Activated CD4-positive, alpha-beta T cell treated with anti-CD3 and anti-CD28 coated beads, Interleukin-2, amount 10 ng/mL, durations not matched to agents 7 days and 5 days (primary cell): Measurements from ENCODE around the gene TMA7. TPM values are rescaled to one million over a fixed set of nuclear protein-coding genes. Genes with fewer than 3 reads are reported as not detected.
"Not testable (repeated sequence)": the region's sequence is repeated elsewhere in the genome, so short reads cannot be mapped to it uniquely, and the experiment has no call there.

Source experiments
- CTCF ChIA-PET: fragments of 350-600 bp; sonication (Branson Sonifier 250); formaldehyde crosslinking; loops from one replicate; lab custom pipeline; 2021; ENCODE audit warnings: antibody characterized with exemption; lab: Charles Lee
- POLR2A ChIA-PET: fragments of 350-600 bp; sonication (Branson Sonifier 250); formaldehyde crosslinking; loops from one replicate; lab custom pipeline; 2021; ENCODE audit warnings: antibody characterized with exemption; lab: Charles Lee
- DNase-seq: peaks from one replicate; pipeline ENCODE4 v3.0.0-alpha.2; 2020
- H3K27ac Mint-ChIP-seq: one replicate; pipeline ENCODE4 v1.8.0; 2021; ENCODE audit warnings: mild to moderate bottlenecking, moderate library complexity, mixed read lengths
- H3K27me3 Mint-ChIP-seq: one replicate; pipeline ENCODE4 v1.8.0; 2021; ENCODE audit warnings: mixed read lengths
- H3K36me3 Mint-ChIP-seq: one replicate; pipeline ENCODE4 v1.8.0; 2021; ENCODE audit warnings: low read depth, mixed read lengths
- H3K4me1 Mint-ChIP-seq: one replicate; pipeline ENCODE4 v1.8.0; 2021; ENCODE audit warnings: mixed read lengths
- H3K4me3 Mint-ChIP-seq: one replicate; pipeline ENCODE4 v1.8.0; 2021; ENCODE audit warnings: mild to moderate bottlenecking, moderate library complexity, mixed read lengths
- H3K9me3 Mint-ChIP-seq: one replicate; pipeline ENCODE4 v1.8.0; 2021; ENCODE audit warnings: mixed read lengths
- total RNA-seq, 2 experiments: library from RNA; stranded (reverse); gene quantifications; one replicate each; pipeline ENCODE4 v1.2.3, GENCODE V29; 2021

TMA7 gene
- total RNA-seq, 2 experiments from 2014 or later: 285 to 290 TPM

DNA sequence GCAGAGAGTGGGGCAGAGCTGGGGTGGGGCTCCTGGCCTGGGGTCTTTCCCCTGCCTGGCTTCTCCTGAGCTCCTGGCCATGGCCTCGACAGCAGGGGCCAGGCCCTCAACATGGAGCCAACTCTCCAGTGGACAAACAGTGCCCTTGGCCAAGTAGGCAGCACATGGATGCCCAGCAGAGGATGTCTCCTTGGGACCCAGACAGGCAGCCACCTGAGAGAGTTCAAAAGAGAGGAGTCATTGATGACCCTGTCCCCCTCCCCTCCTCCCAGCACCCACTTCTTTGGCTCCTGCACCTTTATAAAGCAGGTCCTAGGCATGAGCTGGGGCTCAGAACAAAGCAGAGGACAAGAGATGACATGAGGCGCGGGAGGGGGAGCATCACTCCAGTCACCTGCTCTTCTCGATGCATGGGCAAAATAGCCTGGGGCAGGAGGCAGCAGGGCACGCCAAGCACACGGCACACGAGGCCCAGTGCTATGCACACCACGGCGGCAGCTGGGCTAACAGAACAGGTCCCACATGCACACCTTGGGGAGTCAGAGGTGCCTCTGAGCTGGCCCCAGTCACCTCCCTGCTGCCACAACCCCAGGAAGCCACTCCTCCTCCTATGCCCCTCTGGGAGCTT lies 36.5 kb downstream of the TMA7 start:
- CTCF ChIA-PET: interaction anchor here (1.0 to 2.4 kb wide), 2 partner anchors 41 to 73 kb away, joined by 3 to 8 read pairs; no protein-coding TSS in a partner anchor
- H3K27ac Mint-ChIP-seq: peak overlapping the region; percentile 46

DNA sequence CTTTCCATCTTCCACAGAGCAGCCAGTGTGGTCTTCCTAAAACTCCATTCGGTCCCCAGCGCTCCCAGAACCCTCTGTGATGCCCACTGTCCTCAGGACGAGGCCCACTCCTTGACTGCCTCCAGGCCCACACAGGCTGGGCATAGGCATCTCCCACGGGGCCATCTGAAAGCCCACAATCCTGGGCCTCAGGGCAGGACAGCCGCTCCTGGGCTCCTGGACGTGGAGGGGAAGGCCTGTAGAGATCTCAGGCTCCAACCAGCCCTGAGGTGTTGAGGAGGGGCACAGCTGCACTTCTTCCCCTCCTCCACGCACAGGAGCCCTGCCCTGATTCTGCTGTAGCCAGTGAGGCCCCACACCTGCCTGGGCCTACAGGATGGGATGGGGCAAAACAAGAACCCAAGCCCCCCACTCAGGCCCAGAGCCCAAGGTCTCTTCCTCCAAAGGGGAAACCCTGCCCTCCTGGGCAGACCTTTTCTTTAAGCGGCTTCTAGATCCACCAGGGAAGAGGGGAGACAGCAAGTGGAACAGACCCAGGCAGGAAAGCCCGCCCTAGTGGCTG lies 38.0 kb downstream of the TMA7 start:
- H3K9me3 Mint-ChIP-seq: no peaks in the 10 kb centered on the region

More for the DNA sequence above, 36.5 kb downstream of the TMA7 start:
- Mint-ChIP-seq H3K4me1 (peaks cover 70% of the 10 kb centered on the region), H3K4me3 (no peak overlapping the region), H3K36me3 (peaks cover 40% of the 10 kb centered on the region), H3K27me3 (no peaks in the 10 kb centered on the region), H3K9me3 (no peaks in the 10 kb centered on the region)
- POLR2A ChIA-PET: no interaction called here
- no peak for DNase-seq

DNA sequence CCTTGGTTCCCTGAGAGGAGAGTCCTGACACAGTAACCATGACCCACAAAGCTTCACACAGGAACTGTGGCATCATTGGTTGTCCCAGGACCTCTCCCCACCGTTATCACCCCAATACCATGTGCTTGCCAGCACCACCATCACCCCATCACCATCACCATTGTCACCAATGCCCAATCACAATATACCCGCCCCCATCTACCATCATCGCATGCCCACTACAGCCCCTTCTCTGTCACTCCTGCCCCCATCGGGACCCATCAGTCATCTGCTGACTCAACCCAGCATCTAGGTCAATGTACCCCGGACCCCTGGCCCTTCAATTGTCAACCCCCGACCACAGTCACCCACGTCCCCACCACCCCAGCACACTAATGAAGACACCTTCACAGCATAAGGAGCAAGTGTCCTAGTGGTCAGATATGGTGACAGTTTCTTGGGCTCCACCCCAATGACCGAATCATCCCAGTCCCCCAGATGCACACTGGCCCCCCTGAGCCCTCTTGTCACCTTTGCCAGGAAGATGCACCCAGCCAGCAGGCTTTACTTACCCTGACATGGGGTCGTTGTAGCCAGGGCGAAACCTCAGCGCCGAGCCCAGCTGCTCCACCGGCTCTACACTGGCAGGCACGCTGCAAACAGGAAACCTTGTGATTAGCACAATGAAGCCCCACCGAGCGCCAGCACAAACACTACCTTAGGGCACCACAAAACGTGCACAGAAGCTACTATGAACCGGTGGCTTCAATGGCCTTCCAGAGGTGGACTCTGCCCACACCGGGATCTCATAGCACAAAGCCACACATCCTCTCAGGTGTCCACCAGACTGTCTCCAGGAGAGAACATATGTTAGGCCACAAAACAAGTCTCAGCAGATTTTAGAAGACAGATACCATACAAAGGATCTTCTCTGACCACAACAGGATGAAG lies 38.8 kb downstream of the TMA7 start:
- peaks cover 63% of the 10 kb centered on the region for H3K4me1 Mint-ChIP-seq
- H3K4me3 Mint-ChIP-seq: peak overlapping the region; percentile 89
- H3K27ac Mint-ChIP-seq: peak overlapping the region; percentile 99
- H3K27me3 Mint-ChIP-seq: no peaks in the 10 kb centered on the region
- DNase-seq: peak; percentile 78
- POLR2A ChIA-PET: interaction anchor here (0.7 to 1.5 kb wide), 2 partner anchors 8 to 12 kb away, joined by 3 to 4 read pairs; no protein-coding TSS in a partner anchor
- peaks cover 33% of the 10 kb centered on the region for H3K36me3 Mint-ChIP-seq
- H3K9me3 Mint-ChIP-seq: no peaks in the 10 kb centered on the region
- CTCF ChIA-PET: interaction anchor here (0.6 to 1.4 kb wide), 3 partner anchors 32 to 366 kb away, joined by 3 to 4 read pairs (median 3); partner anchors contain the start of gene ATRIP

More for the DNA sequence above, 38.0 kb downstream of the TMA7 start:
- Mint-ChIP-seq H3K36me3 (peaks cover 38% of the 10 kb centered on the region), H3K27me3 (no peaks in the 10 kb centered on the region), H3K27ac (peak overlapping the region; percentile 99), H3K4me3 (peak overlapping the region; percentile 89), H3K4me1 (peaks cover 70% of the 10 kb centered on the region)
- ChIA-PET CTCF (interaction anchor here (1.0 kb wide), 1 partner anchor 45 kb away, joined by 5 read pairs; no protein-coding TSS in a partner anchor), POLR2A (no interaction called here)
- no peak for DNase-seq

DNA sequence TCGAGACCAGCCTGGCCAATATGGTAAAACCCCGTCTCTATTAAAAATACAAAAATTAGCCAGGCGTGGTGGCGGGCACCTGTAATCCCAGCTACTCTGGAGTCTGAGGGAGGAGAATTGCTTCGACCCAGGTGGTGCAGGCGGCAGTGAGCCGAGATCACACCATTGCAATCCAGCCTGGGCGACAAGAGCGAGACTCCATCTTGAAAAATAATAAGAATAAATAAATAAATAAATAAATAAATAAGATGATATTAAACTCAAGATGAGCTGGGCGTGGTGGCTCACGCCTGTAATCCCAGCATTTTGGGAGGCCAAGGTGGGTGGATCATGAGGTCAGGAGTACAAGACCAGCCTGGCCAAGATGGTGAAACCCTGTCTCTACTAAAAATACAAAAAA lies 40.8 kb downstream of the TMA7 start:
- Mint-ChIP-seq H3K36me3 (peaks cover 25% of the 10 kb centered on the region), H3K4me1 (peaks cover 47% of the 10 kb centered on the region)
- H3K27ac Mint-ChIP-seq, H3K9me3 Mint-ChIP-seq, H3K4me3 Mint-ChIP-seq, POLR2A ChIA-PET, H3K27me3 Mint-ChIP-seq, DNase-seq, CTCF ChIA-PET: not testable (repeated sequence)

DNA sequence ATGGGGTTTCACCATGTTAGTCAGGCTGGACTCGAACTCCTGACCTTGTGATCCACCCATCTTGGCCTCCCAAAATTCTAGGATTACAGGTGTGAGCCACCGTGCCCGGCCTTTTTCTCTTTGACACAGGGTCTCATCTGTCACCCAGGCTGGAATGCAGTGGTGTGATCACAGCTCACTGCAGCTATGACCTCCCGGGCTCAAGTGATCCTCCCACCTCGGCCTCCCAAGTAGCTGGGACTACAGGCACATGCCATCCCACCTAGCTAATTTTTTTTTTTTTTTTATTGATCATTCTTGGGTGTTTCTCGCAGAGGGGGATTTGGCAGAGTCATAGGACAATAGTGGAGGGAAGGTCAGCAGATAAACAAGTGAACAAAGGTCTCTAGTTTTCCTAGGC lies 42.8 kb downstream of the TMA7 start:
- H3K4me3 Mint-ChIP-seq, DNase-seq, POLR2A ChIA-PET: not testable (repeated sequence)

DNA sequence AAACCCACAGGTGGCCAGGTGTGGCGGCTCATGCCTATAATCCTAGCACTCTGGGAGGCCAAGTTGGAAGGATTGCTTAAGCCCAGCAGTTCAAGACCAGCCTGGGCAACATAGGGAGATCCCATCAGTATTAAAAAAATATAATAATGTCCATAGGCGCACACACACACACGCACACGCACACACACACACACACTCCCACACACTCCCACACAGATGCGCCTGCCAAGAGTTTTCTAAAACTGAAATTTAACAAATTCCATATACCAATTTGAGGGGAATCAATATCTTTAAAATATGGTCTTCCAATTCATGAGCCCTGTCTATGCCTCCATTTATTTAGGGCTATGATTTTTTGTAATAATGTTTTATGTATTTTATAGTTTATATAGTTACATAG lies 46.9 kb downstream of the TMA7 start:
- Mint-ChIP-seq H3K9me3 (no peaks in the 10 kb centered on the region), H3K36me3 (peaks cover 8% of the 10 kb centered on the region), H3K4me1 (no peaks in the 10 kb centered on the region), H3K27me3 (no peaks in the 10 kb centered on the region), H3K27ac (no peak overlapping the region), H3K4me3 (no peak overlapping the region)
- ChIA-PET POLR2A (no interaction called here), CTCF (no interaction called here)
- no peak for DNase-seq

More for the DNA sequence above, 42.8 kb downstream of the TMA7 start:
- Mint-ChIP-seq H3K4me1 (peaks cover 29% of the 10 kb centered on the region), H3K36me3 (peaks cover 17% of the 10 kb centered on the region)
- CTCF ChIA-PET: interaction anchor here (1.0 to 1.4 kb wide), 2 partner anchors 9 to 47 kb away, joined by 3 to 4 read pairs; no protein-coding TSS in a partner anchor
- not testable (repeated sequence) for H3K27me3 Mint-ChIP-seq, H3K27ac Mint-ChIP-seq, H3K9me3 Mint-ChIP-seq

DNA sequence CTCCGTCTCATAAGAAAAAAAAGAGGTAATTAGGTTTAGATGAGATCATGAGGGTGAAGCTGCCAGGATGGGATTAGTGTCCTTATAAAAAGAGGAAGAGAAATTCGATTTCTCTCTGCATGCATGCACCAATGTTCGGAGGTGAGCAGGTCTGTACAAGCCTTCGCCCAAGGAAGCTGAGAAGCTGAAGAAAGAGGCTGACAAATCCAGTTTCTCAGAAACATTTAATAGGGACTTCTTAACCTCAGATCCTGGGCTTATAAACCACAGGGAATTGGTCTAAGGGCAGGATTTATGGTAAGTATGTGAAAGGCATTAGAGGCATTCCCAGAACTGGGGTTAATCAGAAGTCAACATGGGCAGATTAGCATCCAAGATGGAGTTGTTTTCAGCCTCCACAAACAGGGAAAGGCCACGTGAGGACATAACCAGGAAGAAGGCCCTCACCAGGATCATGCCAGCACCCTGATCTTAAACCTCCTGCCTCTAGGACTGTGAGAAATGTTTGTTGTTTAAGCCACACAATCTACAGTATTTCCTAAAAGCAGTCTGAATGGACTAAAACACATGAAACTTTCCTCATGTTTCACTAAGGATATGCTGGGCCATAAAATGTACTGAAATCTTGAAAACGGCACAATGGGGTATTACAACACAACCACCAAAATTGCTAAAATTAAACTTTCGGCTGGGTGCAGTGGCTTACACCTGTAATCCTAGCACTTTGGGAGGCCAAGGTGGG lies 52.6 kb downstream of the TMA7 start:
- no peaks in the 10 kb centered on the region for H3K4me1 Mint-ChIP-seq
- POLR2A ChIA-PET: no interaction called here
- CTCF ChIA-PET: interaction anchor here (1.1 kb wide), 1 partner anchor 10 kb away, joined by 4 read pairs; no protein-coding TSS in a partner anchor
- no peak overlapping the region for H3K27ac Mint-ChIP-seq
- H3K9me3 Mint-ChIP-seq: no peaks in the 10 kb centered on the region
- H3K36me3 Mint-ChIP-seq: peaks cover 21% of the 10 kb centered on the region
- no peak overlapping the region for H3K4me3 Mint-ChIP-seq
- no peak for DNase-seq
- no peaks in the 10 kb centered on the region for H3K27me3 Mint-ChIP-seq

DNA sequence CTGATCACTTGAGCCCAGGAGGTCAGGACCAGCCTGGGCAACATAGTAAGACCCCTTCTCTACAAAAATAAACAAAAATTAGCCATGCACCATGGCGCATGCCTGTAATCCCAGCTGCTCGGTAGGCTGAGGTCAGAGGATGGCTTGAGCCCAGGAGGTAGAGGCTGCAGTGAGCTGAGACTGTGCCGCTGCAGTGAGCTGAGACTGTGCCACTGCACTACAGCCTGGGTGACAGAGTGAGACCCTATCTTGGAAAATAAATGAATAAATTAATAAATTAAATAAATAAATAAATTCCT lies 53.1 kb downstream of the TMA7 start:
- CTCF ChIA-PET: interaction anchor here (0.6 kb wide), 1 partner anchor 31 kb away, joined by 3 read pairs; no protein-coding TSS in a partner anchor
- Mint-ChIP-seq H3K4me1 (peaks cover 2% of the 10 kb centered on the region), H3K36me3 (peaks cover 23% of the 10 kb centered on the region), H3K27me3 (no peaks in the 10 kb centered on the region), H3K4me3 (no peak overlapping the region), H3K27ac (no peak overlapping the region), H3K9me3 (no peaks in the 10 kb centered on the region)
- POLR2A ChIA-PET: no interaction called here
- no peak for DNase-seq

Other genes starting within 250 kb of the TMA7 start
- not detected for gene CAMP, start 216.8 kb upstream of the TMA7 start, total RNA-seq
- 10 to 100 TPM; 25.5 to 26.6 TPM for gene ZNF589, start 199.2 kb upstream of the TMA7 start, total RNA-seq
- 10 to 100 TPM; 32.1 to 36.5 TPM for gene NME6, start 138.9 kb upstream of the TMA7 start, total RNA-seq
- not detected for gene SPINK8, start 106.6 kb upstream of the TMA7 start, total RNA-seq
- gene FBXW12, start 68.0 kb upstream of the TMA7 start, total RNA-seq: not detected
- gene PLXNB1, start 10.2 kb upstream of the TMA7 start, total RNA-seq: 1 to 10 TPM; 2.3 to 2.5 TPM
- 10 to 100 TPM; 11.6 to 15.1 TPM for gene CCDC51, start 138 bp upstream of the TMA7 start, total RNA-seq
- 10 to 100 TPM; 17.4 to 19.4 TPM for gene ATRIP, start 6.5 kb downstream of the TMA7 start, total RNA-seq
- 100 to 1,000 TPM; 266 to 271 TPM for gene SHISA5, start 63.9 kb downstream of the TMA7 start, total RNA-seq
- gene PFKFB4, start 116.5 kb downstream of the TMA7 start, total RNA-seq: 10 to 100 TPM; 21.6 to 24.9 TPM
- not detected for gene UCN2, start 123.5 kb downstream of the TMA7 start, total RNA-seq
- 1 to 10 TPM in 1 of 2 experiments, under 1 TPM in 1; 0.52 to 1.3 TPM for gene COL7A1, start 155.1 kb downstream of the TMA7 start, total RNA-seq
- gene UQCRC1, start 169.4 kb downstream of the TMA7 start, total RNA-seq: 100 to 1,000 TPM; 150 to 157 TPM
- gene TMEM89, start 181.5 kb downstream of the TMA7 start, total RNA-seq: under 1 TPM; 0.32 to 0.33 TPM
- gene SLC26A6, start 195.2 kb downstream of the TMA7 start, total RNA-seq: 10 to 100 TPM; 41.3 to 45.7 TPM
- gene CELSR3, start 222.6 kb downstream of the TMA7 start, total RNA-seq: 1 to 10 TPM; 7.9 to 8.6 TPM
- 10 to 100 TPM; 41.5 to 42.6 TPM for gene NCKIPSD, start 245.7 kb downstream of the TMA7 start, total RNA-seq